HL-60 (cell line): ENCODE measurements around the gene FAM174C.

ENCODE experiments used
- CTCF ChIP-seq: IDR thresholded peaks from one replicate; pipeline ENCODE4 v1.5.1; 2011; ENCODE audit warnings: low read length, control low read depth, inconsistent platforms; ENCODE audit not compliant: insufficient read depth
- GABPA ChIP-seq: IDR thresholded peaks from 2 replicates; pipeline ENCODE4 v1.6.1; 2012; ENCODE audit warnings: low read depth
- POLR2AphosphoS5 ChIP-seq: IDR thresholded peaks from 2 replicates; pipeline ENCODE4 v1.6.1; 2012; ENCODE audit warnings: low read depth

- TF ChIP-seq CTCF (no peak), POLR2AphosphoS5 (no peak), GABPA (no peak)
These were observed 12.7 kb upstream of the FAM174C start for GRCh38 chr19:1262623-1263123.
